GM19043 (cell line): ENCODE measurements around the gene EDC3.

Source experiments
- ATAC-seq: cut with Tn5 transposase; IDR thresholded peaks from one replicate; pipeline ENCODE4 v1.9.1; 2021; ENCODE audit warnings: low read depth; ENCODE audit not compliant: unreplicated experiment

The EDC3 gene

GRCh38 chr15:74585191-74585590, 110.6 kb downstream of the EDC3 start:
- no peak for ATAC-seq

GRCh38 chr15:74584779-74585178, 111.0 kb downstream of the EDC3 start:
- no peak for ATAC-seq

DNA sequence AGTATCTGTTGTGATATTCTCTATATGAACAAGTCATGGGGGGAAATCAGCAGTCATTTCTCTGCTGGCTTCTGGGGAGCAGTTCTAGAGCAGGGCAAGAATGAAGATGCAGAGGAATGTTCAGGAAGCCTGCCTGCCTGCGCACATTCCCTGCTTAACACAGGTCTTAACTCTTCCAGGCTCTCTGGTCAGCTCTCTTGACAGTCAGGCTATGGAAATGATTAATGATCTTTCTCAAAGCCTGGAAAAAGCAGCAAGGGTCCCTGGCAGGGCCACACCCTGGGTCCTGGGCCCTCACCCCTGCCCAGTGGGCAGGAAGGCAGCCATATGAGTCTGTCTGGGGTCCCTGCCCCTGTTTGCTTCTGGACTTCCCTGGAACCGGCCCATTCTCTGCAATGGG, 111.6 kb downstream of the EDC3 start:
- no peak for ATAC-seq
